PC-9 (cell line): ENCODE data around the gene NTF4. TPM values are rescaled to one million over a fixed set of nuclear protein-coding genes. Genes with fewer than 3 reads are reported as not detected.

Experiments used
- BruUV-seq: library from RNA; stranded (reverse); fragments of 400-500 nt; replicated peaks from 2 replicates; lab custom pipeline; 2021; lab: Mats Ljungman, UMichigan
- CTCF ChIA-PET: fragments of 300-600 bp; sonication (Branson Sonifier 250); formaldehyde crosslinking; loops from one replicate; lab custom pipeline; 2022; ENCODE audit warnings: antibody characterized with exemption; lab: Charles Lee
- POLR2A ChIA-PET: fragments of 300-600 bp; sonication (Branson Sonifier 250); formaldehyde crosslinking; loops from one replicate; lab custom pipeline; 2022; ENCODE audit warnings: antibody characterized with exemption; ENCODE audit not compliant: unreplicated experiment; lab: Charles Lee
- DNase-seq, 2 experiments: peaks; one replicate each; pipeline versions ENCODE4 v3.0.0 to v3.0.0-alpha.2; 2015 to 2022; ENCODE audit warnings: mixed read lengths in 1 of 2
- H2AFZ ChIP-seq: fragments of 200-600 bp; sonication (generic); 2 replicates; pipeline ENCODE4 v1.8.1; 2017; ENCODE audit warnings: antibody characterized with exemption
- H3F3A ChIP-seq: fragments of 200-600 bp; sonication (generic); 2 replicates; pipeline ENCODE4 v1.8.1; 2017; ENCODE audit warnings: antibody characterized with exemption, mild to moderate bottlenecking, low read depth; ENCODE audit not compliant: insufficient read depth
- H3K27ac ChIP-seq: fragments of 200-600 bp; sonication (generic); 2 replicates; pipeline ENCODE4 v1.6.1; 2016; ENCODE audit warnings: mixed run types
- H3K27me3 ChIP-seq: fragments of 200-600 bp; sonication (generic); 2 replicates; pipeline ENCODE4 v1.6.1; 2016; ENCODE audit warnings: low read depth, mixed run types; ENCODE audit not compliant: insufficient read depth
- H3K36me3 ChIP-seq: fragments of 200-600 bp; sonication (generic); 2 replicates; pipeline ENCODE4 v1.6.1; 2016; ENCODE audit warnings: low read depth, mixed run types
- H3K4me1 ChIP-seq: fragments of 200-600 bp; sonication (generic); replicated peaks from 2 replicates; pipeline ENCODE4 v1.6.1; 2016; ENCODE audit warnings: mixed run types; ENCODE audit not compliant: insufficient read depth
- H3K4me2 ChIP-seq: fragments of 200-600 bp; sonication (generic); 2 replicates; pipeline ENCODE4 v1.6.1; 2017; ENCODE audit warnings: mixed run types
- H3K4me3 ChIP-seq: fragments of 200-600 bp; sonication (generic); 2 replicates; pipeline ENCODE4 v1.6.1; 2016; ENCODE audit warnings: mixed run types
- H3K79me2 ChIP-seq: fragments of 200-600 bp; sonication (generic); 2 replicates; pipeline ENCODE4 v1.6.1; 2017; ENCODE audit warnings: low read depth, mixed run types
- H3K9me2 ChIP-seq: fragments of 200-600 bp; sonication (generic); 2 replicates; pipeline ENCODE4 v1.8.1; 2017; ENCODE audit warnings: mild to moderate bottlenecking; ENCODE audit not compliant: insufficient read depth
- H3K9me3 ChIP-seq: fragments of 200-600 bp; sonication (generic); 2 replicates; pipeline ENCODE4 v1.8.1; 2016; ENCODE audit warnings: low read depth; ENCODE audit not compliant: insufficient read depth
- H4K20me1 ChIP-seq: fragments of 200-600 bp; sonication (generic); 2 replicates; pipeline ENCODE4 v1.8.1; 2017; ENCODE audit not compliant: insufficient read depth
- CTCF ChIP-seq: fragments of 200-600 bp; sonication (generic); conservative IDR thresholded peaks from 2 replicates; pipeline ENCODE4 v1.6.1; 2017; ENCODE audit warnings: mixed run types, antibody characterized with exemption, mild to moderate bottlenecking, moderate library complexity
- EZH2 ChIP-seq: fragments of 200-600 bp; sonication (generic); IDR thresholded peaks from 2 replicates; pipeline ENCODE4 v1.8.0; 2017; ENCODE audit warnings: antibody characterized with exemption, low read depth
- intact Hi-C: fragments of 100-400 bp; cut with micrococcal nuclease; formaldehyde crosslinking; loops from one replicate; pipeline ENCODE4 v1.10.0; 2022; ENCODE audit not compliant: unreplicated experiment
- total RNA-seq: library from RNA; stranded (reverse); gene quantifications from 2 replicates; pipeline ENCODE4 v1.2.3, GENCODE V29; 2021

Gene NTF4
- total RNA-seq, 1 experiment from 2014 or later: 14.0 TPM

GRCh38 chr19:49111218-49111998 lies 46.8 kb upstream of the NTF4 start:
- intact Hi-C loops: no loop called here
- BruUV-seq: no TSS peak
- ChIA-PET CTCF (no interaction called here), POLR2A (no interaction called here)
- H3K79me2 ChIP-seq: no peaks in the 10 kb centered on the region
- DNase-seq: no peak
- peaks cover 57% of the 10 kb centered on the region for H3F3A ChIP-seq
- H3K4me2 ChIP-seq: no peak overlapping the region
- H2AFZ ChIP-seq: no peak overlapping the region
- H3K9me3 ChIP-seq: no peaks in the 10 kb centered on the region
- no peaks in the 10 kb centered on the region for H3K9me2 ChIP-seq
- peaks cover 8% of the 10 kb centered on the region; the same call in 1 of the 2 replicates for H3K36me3 ChIP-seq
- no peak for TF ChIP-seq EZH2
- TF ChIP-seq CTCF: no peak
- H3K4me3 ChIP-seq: no peak overlapping the region
- H3K27ac ChIP-seq: no peak overlapping the region
- peaks cover 10% of the 10 kb centered on the region for H3K4me1 ChIP-seq
- H4K20me1 ChIP-seq: peaks cover 17% of the 10 kb centered on the region
- H3K27me3 ChIP-seq: no peaks in the 10 kb centered on the region

GRCh38 chr19:49110567-49110966 lies 45.9 kb upstream of the NTF4 start:
- BruUV-seq: no TSS peak
- H3K27me3 ChIP-seq: no peaks in the 10 kb centered on the region
- intact Hi-C loops: no loop called here
- POLR2A ChIA-PET: interaction anchor here (0.7 kb wide), 1 partner anchor 38 kb away, joined by 12 read pairs; no protein-coding TSS in a partner anchor
- no peak overlapping the region for H2AFZ ChIP-seq
- no peaks in the 10 kb centered on the region for H3K9me3 ChIP-seq
- peaks cover 15% of the 10 kb centered on the region for H3K36me3 ChIP-seq
- H3K79me2 ChIP-seq: no peaks in the 10 kb centered on the region
- H4K20me1 ChIP-seq: peaks cover 26% of the 10 kb centered on the region
- TF ChIP-seq CTCF (no peak), EZH2 (no peak)
- H3K4me1 ChIP-seq: peaks cover 10% of the 10 kb centered on the region
- CTCF ChIA-PET: no interaction called here
- peaks cover 60% of the 10 kb centered on the region for H3F3A ChIP-seq
- H3K9me2 ChIP-seq: no peaks in the 10 kb centered on the region
- DNase-seq: no peak
- H3K4me3 ChIP-seq: no peak overlapping the region
- H3K4me2 ChIP-seq: no peak overlapping the region
- H3K27ac ChIP-seq: no peak overlapping the region

- Histone ChIP-seq H3K9me2 (no peaks in the 10 kb centered on the region), H3K4me2 (no peak overlapping the region), H4K20me1 (peaks cover 33% of the 10 kb centered on the region), H3K9me3 (no peaks in the 10 kb centered on the region), H3F3A (peaks cover 68% of the 10 kb centered on the region), H3K4me3 (no peak overlapping the region), H3K27ac (no peak overlapping the region), H3K27me3 (no peaks in the 10 kb centered on the region), H3K36me3 (peaks cover 21% of the 10 kb centered on the region), H3K4me1 (peaks cover 10% of the 10 kb centered on the region), H2AFZ (no peak overlapping the region), H3K79me2 (no peaks in the 10 kb centered on the region)
- no peak for TF ChIP-seq EZH2
- no peak for TF ChIP-seq CTCF
- no peak for DNase-seq
- CTCF ChIA-PET: no interaction called here
- intact Hi-C loops: no loop called here
- no TSS peak for BruUV-seq
- POLR2A ChIA-PET: no interaction called here
Observed at GRCh38 chr19:49109569-49110233, 45.1 kb upstream of the NTF4 start.
